A549 (cell line): Measurements from ENCODE around the gene PFN3. TPM values are rescaled to one million over a fixed set of nuclear protein-coding genes. Genes with fewer than 3 reads are reported as not detected.
A peak's percentile ranks its signal among the peaks of the same experiment; 100 is the strongest.

Experiments used
- ATAC-seq, 2 experiments: fragments of 200-7000 bp in 1 of 2; fragments of >200 bp in 1 of 2; cut with Nextera tagmentation in 1 of 2; cut with Tn5 transposase in 1 of 2; 3 replicates each; pipeline versions ENCODE4 v1.8.0 to v1.9.1; 2018 to 2020; ENCODE audit warnings: mild to moderate bottlenecking in 1 of 2, moderate library complexity in 1 of 2
- CTCF ChIA-PET: fragments of 300-600 bp; sonication (Branson Sonifier 250); formaldehyde crosslinking; extraction: SDS; loops from one replicate; lab custom pipeline; 2021; ENCODE audit warnings: antibody characterized with exemption, inconsistent platforms; lab: Yijun Ruan, JAX
- POLR2A ChIA-PET: fragments of 350-600 bp; formaldehyde crosslinking; extraction: SDS; loops from one replicate; lab custom pipeline; 2021; ENCODE audit warnings: antibody characterized with exemption, inconsistent platforms; lab: Yijun Ruan, JAX
- DNase-seq, 2 experiments: peaks; one replicate each; pipeline versions ENCODE4 v3.0.0 to v3.0.0-alpha.2; 2011 to 2016; ENCODE audit warnings: low read depth in 1 of 2, low spot score in 1 of 2
- FAIRE-seq: peaks from 2 replicates; lab custom pipeline; 2011; peaks lifted over from hg19 to GRCh38; lab: Jason Lieb, UNC
- H3K27ac ChIP-seq, 2 experiments: fragments of >200 bp; sonication (Bioruptor Twin); formaldehyde crosslinking; 3 replicates each; pipeline ENCODE4 v1.5.1; 2016 to 2017
- H3K4me1 ChIP-seq: fragments of >200 bp; sonication (Bioruptor Twin); formaldehyde crosslinking; 3 replicates; pipeline ENCODE4 v1.6.1; 2016
- H3K4me2 ChIP-seq: fragments of >200 bp; sonication (Bioruptor Twin); formaldehyde crosslinking; 3 replicates; pipeline ENCODE4 v1.6.1; 2016
- H3K4me3 ChIP-seq: fragments of >200 bp; sonication (Bioruptor Twin); formaldehyde crosslinking; 3 replicates; pipeline ENCODE4 v1.5.1; 2016
- H3K9me3 ChIP-seq: fragments of >200 bp; sonication (Bioruptor Twin); formaldehyde crosslinking; 3 replicates; pipeline ENCODE4 v1.6.1; 2016
- BCL3 ChIP-seq: fragments of >200 bp; sonication (Bioruptor Twin); formaldehyde crosslinking; IDR thresholded peaks from 3 replicates; pipeline ENCODE4 v1.6.1; 2016
- BHLHE40 ChIP-seq: IDR thresholded peaks from 2 replicates; pipeline ENCODE4 v1.6.1; 2012; ENCODE audit warnings: low read depth, low read length, inconsistent platforms
- CBX2 ChIP-seq: fragments of 200-600 bp; sonication (generic); IDR thresholded peaks from 2 replicates; pipeline ENCODE4 v1.6.1; 2016; ENCODE audit warnings: low read depth, mild to moderate bottlenecking, borderline replicate concordance
- CHD2 ChIP-seq: fragments of 150-350 bp; IDR thresholded peaks from 2 replicates; pipeline ENCODE4 v1.6.1; 2014; ENCODE audit warnings: low read length; ENCODE audit not compliant: partially characterized antibody
- FOSL2 ChIP-seq, 2 experiments: fragments of 450-650 bp in 1 of 2; fragments of >200 bp in 1 of 2; sonication (Bioruptor Twin) in 1 of 2; formaldehyde crosslinking; IDR thresholded peaks; 2 replicates each; pipeline versions ENCODE4 v1.5.0 to v1.6.1; 2016 to 2020; ENCODE audit warnings: mild to moderate bottlenecking in 1 of 2, moderate library complexity in 1 of 2
- FOXS1 ChIP-seq: fragments of 250-450 bp; sonication (Bioruptor Pico); IDR thresholded peaks from 2 replicates; pipeline ENCODE4 v1.5.0; 2020; ENCODE audit warnings: mild to moderate bottlenecking, moderate library complexity
- GATA3 ChIP-seq: IDR thresholded peaks from 2 replicates; pipeline ENCODE4 v1.6.1; 2012; ENCODE audit warnings: borderline replicate concordance
- HES2 ChIP-seq: fragments of >200 bp; sonication (Bioruptor Twin); formaldehyde crosslinking; IDR thresholded peaks from 2 replicates; pipeline ENCODE4 v1.6.1; 2016
- KDM1A ChIP-seq: fragments of 200-600 bp; sonication (generic); IDR thresholded peaks from 2 replicates; pipeline ENCODE4 v1.6.1; 2016; ENCODE audit warnings: low read depth, mild to moderate bottlenecking
- KDM5A ChIP-seq: fragments of 200-600 bp; sonication (generic); IDR thresholded peaks from 2 replicates; pipeline ENCODE4 v1.6.1; 2016; ENCODE audit warnings: antibody characterized with exemption, mild to moderate bottlenecking
- NR3C1 ChIP-seq: fragments of >200 bp; sonication (Bioruptor Twin); formaldehyde crosslinking; IDR thresholded peaks from 3 replicates; pipeline ENCODE4 v1.6.1; 2017
- PBX3 ChIP-seq: IDR thresholded peaks from 2 replicates; pipeline ENCODE4 v1.6.1; 2012
- RAD21 ChIP-seq, 2 experiments: fragments of >200 bp in 1 of 2; sonication (Bioruptor Twin) in 1 of 2; formaldehyde crosslinking in 1 of 2; IDR thresholded peaks in 1 of 2; conservative IDR thresholded peaks in 1 of 2; 2 replicates in 1 of 2; 3 replicates in 1 of 2; pipeline ENCODE4 v1.6.1; 2012 to 2018; ENCODE audit warnings: inconsistent platforms in 1 of 2
- RARB ChIP-seq: fragments of 250-450 bp; sonication (Bioruptor Pico); IDR thresholded peaks from 2 replicates; pipeline ENCODE4 v1.8.0; 2021; ENCODE audit warnings: mild to moderate bottlenecking, moderate library complexity
- RNF2 ChIP-seq: fragments of 200-600 bp; sonication (generic); IDR thresholded peaks from 2 replicates; pipeline ENCODE4 v1.6.1; 2016; ENCODE audit warnings: low read depth, mild to moderate bottlenecking, antibody characterized with exemption, moderate library complexity, borderline replicate concordance
- SREBF2 ChIP-seq: fragments of 450-650 bp; IDR thresholded peaks from 2 replicates; pipeline ENCODE4 v1.6.1; 2014; ENCODE audit warnings: mild to moderate bottlenecking, moderate library complexity
- TFCP2L1 ChIP-seq: fragments of 250-450 bp; sonication (Bioruptor Pico); IDR thresholded peaks from 2 replicates; pipeline ENCODE4 v1.5.0; 2021; ENCODE audit warnings: mild to moderate bottlenecking
- TP53 ChIP-seq: fragments of 250-450 bp; sonication (Bioruptor Pico); IDR thresholded peaks from 2 replicates; pipeline ENCODE4 v1.5.0; 2021; ENCODE audit warnings: mild to moderate bottlenecking, moderate library complexity
- USF2 ChIP-seq: fragments of 450-650 bp; IDR thresholded peaks from 2 replicates; pipeline ENCODE4 v1.6.1; 2014; ENCODE audit warnings: antibody characterized with exemption
- ZC3H11A ChIP-seq: fragments of 450-650 bp; IDR thresholded peaks from 2 replicates; pipeline ENCODE4 v1.6.1; 2014; ENCODE audit warnings: antibody characterized with exemption, mild to moderate bottlenecking
- ZNF302 ChIP-seq: fragments of 250-450 bp; sonication (Bioruptor Pico); IDR thresholded peaks from 2 replicates; pipeline ENCODE4 v1.9.0; 2021; ENCODE audit warnings: inconsistent platforms, mild to moderate bottlenecking, moderate library complexity
- WGBS: methylation state at CpG from one replicate; pipeline ENCODE4 v1.1.6; 2017; ENCODE audit errors: missing lambda C conversion rate; 5-methylcytosine and 5-hydroxymethylcytosine counted together
- polyA plus RNA-seq, 4 experiments: library from polyadenylated mRNA; depleted of rRNA in 3 of 4; stranded (reverse); fragments of >200 nt; fragmentation: RNase III in 1 of 4; extraction: RNeasy Plus Mini Kit Qiagen cat#74134 plus additional on column Dnase treatment in 1 of 4; gene quantifications; 2 replicates in 3 of 4; 3 replicates in 1 of 4; pipeline ENCODE4 v1.2.3, GENCODE V29; 2011 to 2017
- TF ChIP-seq, protein P1 (sequence below): IDR thresholded peaks from 2 replicates; pipeline ENCODE4 v1.6.1; 2012
- TF ChIP-seq, protein P2 (sequence below): fragments of >200 bp; sonication (Bioruptor Twin); formaldehyde crosslinking; IDR thresholded peaks from 3 replicates; pipeline ENCODE4 v1.5.1; 2016

PFN3 gene
- polyA plus RNA-seq, 2 of the 4 experiments (the other 2 are of a cell fraction): not detected

DNA sequence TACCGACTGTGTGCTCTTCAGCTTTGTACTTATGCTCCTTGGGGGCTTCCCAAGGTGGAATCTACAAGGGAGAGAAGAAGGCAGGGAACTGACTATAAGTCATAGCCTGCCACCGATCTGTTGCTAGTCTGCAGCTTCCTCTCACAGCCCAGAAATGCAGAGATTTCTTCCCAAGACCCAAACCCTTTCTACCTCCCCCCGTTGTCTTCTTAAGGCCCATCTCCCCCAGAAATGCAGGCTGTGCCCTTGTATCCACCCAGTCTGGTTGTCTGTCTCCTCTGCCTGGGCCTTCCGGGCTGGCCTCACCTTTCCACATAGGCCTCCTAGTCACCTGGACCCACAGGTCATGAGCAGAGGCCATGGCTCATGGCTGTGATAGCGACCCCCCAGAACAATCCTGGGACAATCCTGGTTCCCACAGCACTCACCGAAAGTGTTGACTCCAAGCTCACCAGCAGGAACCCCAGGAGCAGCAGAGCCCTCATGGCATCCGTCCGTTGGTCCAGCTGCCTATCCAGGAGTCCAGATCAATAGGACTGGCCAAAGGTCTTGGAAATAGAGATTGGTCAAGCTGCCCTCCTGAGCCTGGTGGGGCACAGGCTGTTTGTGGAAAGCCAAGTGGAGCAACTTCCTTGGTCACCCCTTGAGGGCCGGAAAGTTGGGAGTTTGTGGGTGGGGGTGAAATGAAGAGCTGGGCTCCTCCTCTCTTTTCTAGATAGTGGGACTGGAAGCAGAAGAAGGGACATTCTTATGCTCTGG is 8.8 kb upstream of the PFN3 start, which contains the start of gene F12:
F12 (minus strand) TSS at position 522 of the 759 bp plus-strand sequence; CDS start at position 485, 37 bp downstream.
- H3K9me3 ChIP-seq: no peaks in the 10 kb centered on the region
- WGBS: 73% methylated on average over 9 of the region's 9 CpGs
- ATAC-seq (no peak), FAIRE-seq (no peak), DNase-seq (no peak)
- ChIA-PET CTCF (interaction anchor here (0.7 to 43.1 kb wide), 7 partner anchors 14 to 296 kb away, joined by 3 to 1107 read pairs (median 3); partner anchors contain the start of genes PRR7 and SLC34A1), POLR2A (interaction anchor here (1.4 kb wide), 1 partner anchor 17 kb away, joined by 13 read pairs; the partner anchor contains the start of gene GRK6)
- H3K4me2 ChIP-seq: no peak within 1 kb of the TSS
- no peak within 1 kb of the TSS for H3K27ac ChIP-seq
- no peak within 1 kb of the TSS for H3K4me3 ChIP-seq
- peaks cover 6% of the 10 kb centered on the region; the same call in 2 of the 3 replicates for H3K4me1 ChIP-seq
- no peak for TF ChIP-seq FOXS1 (CRISPR knock-in tag)
- no peak for TF ChIP-seq SREBF2
- TF ChIP-seq BCL3: no peak
- no peak for TF ChIP-seq ZNF302 (CRISPR knock-in tag)
- TF ChIP-seq ZC3H11A: no peak
- no peak for TF ChIP-seq BHLHE40
- TF ChIP-seq, protein P1, sequence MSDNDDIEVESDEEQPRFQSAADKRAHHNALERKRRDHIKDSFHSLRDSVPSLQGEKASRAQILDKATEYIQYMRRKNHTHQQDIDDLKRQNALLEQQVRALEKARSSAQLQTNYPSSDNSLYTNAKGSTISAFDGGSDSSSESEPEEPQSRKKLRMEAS: no peak
- TF ChIP-seq, all 56 proteins: peak for 0

DNA sequence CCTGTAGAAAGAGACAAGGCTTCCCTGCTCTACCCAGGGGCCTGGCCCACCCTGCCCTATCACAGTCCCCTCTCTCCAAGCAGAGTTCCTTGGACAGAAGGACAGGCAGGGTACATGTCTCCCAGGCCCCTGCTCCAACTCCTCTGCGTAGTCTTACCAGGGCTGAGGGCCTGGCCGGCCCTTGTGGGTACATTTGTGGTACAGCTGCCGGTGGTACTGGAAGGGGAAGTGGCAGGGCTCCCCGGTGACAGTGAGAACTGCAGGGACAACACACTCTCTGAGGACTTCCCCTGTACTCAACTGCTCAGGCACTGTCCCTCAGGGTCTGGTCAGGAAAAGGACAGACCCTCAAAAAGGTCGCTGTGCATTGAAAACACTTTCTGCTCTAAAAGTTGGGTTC is 5.3 kb upstream of the PFN3 start:
- Histone ChIP-seq H3K4me3 (no peak overlapping the region), H3K4me2 (no peak overlapping the region), H3K27ac (no peak overlapping the region), H3K9me3 (no peaks in the 10 kb centered on the region), H3K4me1 (peaks cover 11% of the 10 kb centered on the region; the same call in 2 of the 3 replicates)
- ChIA-PET POLR2A (no interaction called here), CTCF (interaction anchor here (1.0 to 43.1 kb wide), 8 partner anchors 10 to 292 kb away, joined by 3 to 1107 read pairs (median 66); partner anchors contain the start of genes PDLIM7, PRR7 and SLC34A1)
- 81% methylated on average over 2 of the region's 5 CpGs for WGBS
- FAIRE-seq (no peak), ATAC-seq (no peak), DNase-seq (no peak)
- no peak for TF ChIP-seq PBX3
- TF ChIP-seq CHD2: no peak
- TF ChIP-seq NR3C1: no peak
- TF ChIP-seq USF2: no peak
- TF ChIP-seq KDM5A: no peak

GRCh38 chr5:177405312-177405711 is 4.9 kb upstream of the PFN3 start:
- H3K4me2 ChIP-seq: no peak overlapping the region
- ChIA-PET POLR2A (interaction anchor here (3.9 kb wide), 1 partner anchor 21 kb away, joined by 37 read pairs; the partner anchor contains the start of gene GRK6), CTCF (interaction anchor here (1.0 to 43.1 kb wide), 13 partner anchors 11 to 292 kb away, joined by 3 to 1107 read pairs (median 28); partner anchors contain the start of genes GRK6, LMAN2, PDLIM7 and PRR7)
- WGBS: 59% methylated on average over 2 of the region's 2 CpGs
- TF ChIP-seq CBX2: no peak
- TF ChIP-seq, protein P2, sequence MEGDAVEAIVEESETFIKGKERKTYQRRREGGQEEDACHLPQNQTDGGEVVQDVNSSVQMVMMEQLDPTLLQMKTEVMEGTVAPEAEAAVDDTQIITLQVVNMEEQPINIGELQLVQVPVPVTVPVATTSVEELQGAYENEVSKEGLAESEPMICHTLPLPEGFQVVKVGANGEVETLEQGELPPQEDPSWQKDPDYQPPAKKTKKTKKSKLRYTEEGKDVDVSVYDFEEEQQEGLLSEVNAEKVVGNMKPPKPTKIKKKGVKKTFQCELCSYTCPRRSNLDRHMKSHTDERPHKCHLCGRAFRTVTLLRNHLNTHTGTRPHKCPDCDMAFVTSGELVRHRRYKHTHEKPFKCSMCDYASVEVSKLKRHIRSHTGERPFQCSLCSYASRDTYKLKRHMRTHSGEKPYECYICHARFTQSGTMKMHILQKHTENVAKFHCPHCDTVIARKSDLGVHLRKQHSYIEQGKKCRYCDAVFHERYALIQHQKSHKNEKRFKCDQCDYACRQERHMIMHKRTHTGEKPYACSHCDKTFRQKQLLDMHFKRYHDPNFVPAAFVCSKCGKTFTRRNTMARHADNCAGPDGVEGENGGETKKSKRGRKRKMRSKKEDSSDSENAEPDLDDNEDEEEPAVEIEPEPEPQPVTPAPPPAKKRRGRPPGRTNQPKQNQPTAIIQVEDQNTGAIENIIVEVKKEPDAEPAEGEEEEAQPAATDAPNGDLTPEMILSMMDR: no peak
- no peak for TF ChIP-seq HES2
- no peak for TF ChIP-seq NR3C1
- no peak for TF ChIP-seq TFCP2L1 (CRISPR knock-in tag)
- TF ChIP-seq TP53 (CRISPR knock-in tag): no peak
- TF ChIP-seq KDM5A: no peak
- no peak for TF ChIP-seq RAD21 (conservative IDR thresholded peaks at IDR 0.05 in 1 of 2, IDR thresholded peaks at IDR 0.05 in 1 of 2)
- no peak for TF ChIP-seq RNF2
- no peak for TF ChIP-seq ZNF302 (CRISPR knock-in tag)
- no peak for TF ChIP-seq FOSL2 (IDR thresholded peaks at IDR 0.05)
- no peak for TF ChIP-seq FOSL2 (CRISPR knock-in tag; IDR thresholded peaks at IDR 0.05)
- no peak for TF ChIP-seq KDM1A
- no peak for TF ChIP-seq RARB
- TF ChIP-seq GATA3: no peak
- no peak overlapping the region for H3K4me3 ChIP-seq
- peaks cover 11% of the 10 kb centered on the region; the same call in 2 of the 3 replicates for H3K4me1 ChIP-seq
- DNase-seq (no peak), FAIRE-seq (no peak), ATAC-seq (no peak)
- H3K27ac ChIP-seq: peak overlapping the region in 1 of 2 experiments; percentile 92; a peak in 4 of 6 replicates
- H3K9me3 ChIP-seq: no peaks in the 10 kb centered on the region
